KMS-11 (cell line): ENCODE measurements around the gene MRPL22.
"Not testable (repeated sequence)": the region's sequence is repeated elsewhere in the genome, so short reads cannot be mapped to it uniquely, and the experiment has no call there.

Source experiments
- H2AFZ ChIP-seq: fragments of 200-600 bp; sonication (generic); 2 replicates; pipeline ENCODE4 v1.6.1; 2016; ENCODE audit warnings: antibody characterized with exemption, mixed run types, low read depth
- H3K27ac ChIP-seq: fragments of 200-600 bp; sonication (generic); 2 replicates; pipeline ENCODE4 v1.6.1; 2016; ENCODE audit warnings: mild to moderate bottlenecking, mixed run types
- H3K27me3 ChIP-seq: fragments of 200-600 bp; sonication (generic); 2 replicates; pipeline ENCODE4 v1.6.1; 2017; ENCODE audit warnings: mild to moderate bottlenecking, low read depth, mixed run types, moderate library complexity; ENCODE audit not compliant: insufficient read depth
- H3K36me3 ChIP-seq: fragments of 200-600 bp; sonication (generic); 2 replicates; pipeline ENCODE4 v1.6.1; 2017; ENCODE audit warnings: mild to moderate bottlenecking, mixed run types; ENCODE audit not compliant: insufficient read depth
- H3K4me1 ChIP-seq: fragments of 200-600 bp; sonication (generic); 2 replicates; pipeline ENCODE4 v1.6.1; 2016; ENCODE audit warnings: mild to moderate bottlenecking, low read depth, mixed run types; ENCODE audit not compliant: poor library complexity, severe bottlenecking
- H3K4me2 ChIP-seq: fragments of 200-600 bp; sonication (generic); 2 replicates; pipeline ENCODE4 v1.7.0; 2016; ENCODE audit warnings: mild to moderate bottlenecking, mixed run types
- H3K4me3 ChIP-seq: fragments of 200-600 bp; sonication (generic); IDR thresholded peaks from 2 replicates; pipeline ENCODE4 v1.6.1; 2017; ENCODE audit warnings: low read depth, low read length, mixed read lengths; ENCODE audit not compliant: insufficient read depth
- H3K79me2 ChIP-seq: fragments of 200-600 bp; sonication (generic); 2 replicates; pipeline ENCODE4 v1.6.1; 2016; ENCODE audit warnings: low read depth, mixed run types; ENCODE audit not compliant: insufficient read depth
- H3K9ac ChIP-seq: fragments of 200-600 bp; sonication (generic); 2 replicates; pipeline ENCODE4 v1.6.1; 2016; ENCODE audit warnings: mild to moderate bottlenecking, mixed run types
- H4K20me1 ChIP-seq: fragments of 200-600 bp; sonication (generic); 2 replicates; pipeline ENCODE4 v1.6.1; 2016; ENCODE audit warnings: mild to moderate bottlenecking, mixed run types; ENCODE audit not compliant: insufficient read depth
- CTCF ChIP-seq: fragments of 200-600 bp; sonication (generic); conservative IDR thresholded peaks from 2 replicates; pipeline ENCODE4 v1.6.1; 2017; ENCODE audit warnings: low read depth, mild to moderate bottlenecking, antibody characterized with exemption, low read length, moderate library complexity, mixed read lengths

The MRPL22 gene

GRCh38 chr5:155004138-155004744 lies 63.4 kb downstream of the MRPL22 start:
- no peak overlapping the region for H3K4me3 ChIP-seq
- H3K27me3 ChIP-seq, result no peaks in the 10 kb centered on the region
- H3K36me3 ChIP-seq, result no peaks in the 10 kb centered on the region
- no peak overlapping the region for H3K27ac ChIP-seq
- peak; percentile 53; the same call in 1 of the 2 replicates for TF ChIP-seq CTCF
- no peaks in the 10 kb centered on the region for H4K20me1 ChIP-seq
- H2AFZ ChIP-seq, result no peak overlapping the region
- H3K4me1 ChIP-seq, result no peaks in the 10 kb centered on the region
- no peak overlapping the region for H3K9ac ChIP-seq
- no peak overlapping the region for H3K4me2 ChIP-seq
- H3K79me2 ChIP-seq, result no peaks in the 10 kb centered on the region

DNA sequence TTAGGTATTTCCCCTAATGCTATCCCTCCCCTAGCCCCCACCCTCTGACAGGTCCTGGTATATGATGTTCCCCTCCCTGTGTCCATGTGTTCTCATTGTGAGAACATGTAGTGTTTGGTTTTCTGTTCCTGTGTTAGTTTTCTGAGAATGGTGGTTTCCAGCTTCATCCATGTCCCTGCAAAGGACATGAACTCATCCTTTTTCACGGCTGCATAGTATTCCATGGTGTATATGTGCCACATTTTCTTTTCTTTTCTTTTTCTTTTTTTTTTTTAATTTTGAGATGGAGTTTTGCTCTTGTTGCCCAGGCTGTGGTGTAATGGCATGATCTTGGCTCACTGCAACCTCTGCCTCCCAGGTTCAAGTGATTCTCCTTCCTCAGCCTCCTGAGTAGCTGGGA lies 65.4 kb downstream of the MRPL22 start:
- not testable (repeated sequence) for H3K36me3 ChIP-seq, H3K4me3 ChIP-seq, H3K27ac ChIP-seq

DNA sequence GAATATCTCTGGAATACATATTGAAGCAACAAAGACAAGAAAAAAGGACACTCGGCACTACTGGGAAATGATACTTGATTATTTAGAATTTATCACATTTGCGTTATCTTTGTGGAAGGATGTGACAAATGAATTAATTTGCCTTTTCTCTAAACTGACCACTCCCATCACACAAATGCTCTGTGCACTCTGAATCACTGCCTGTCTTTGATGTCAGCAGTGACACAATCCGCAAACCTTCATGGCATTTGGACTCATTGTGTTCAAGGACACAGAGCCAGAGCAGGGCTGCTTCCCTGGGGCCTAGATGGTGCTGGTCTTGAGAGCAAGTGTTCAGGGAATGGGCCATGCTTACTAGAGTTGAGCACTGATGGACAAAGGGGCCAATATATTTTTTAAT lies 67.8 kb downstream of the MRPL22 start:
- no peak overlapping the region for H3K27ac ChIP-seq
- TF ChIP-seq CTCF, result no peak
- H3K4me3 ChIP-seq, result no peak overlapping the region
- H3K79me2 ChIP-seq, result no peaks in the 10 kb centered on the region
- no peaks in the 10 kb centered on the region for H3K27me3 ChIP-seq
- no peaks in the 10 kb centered on the region for H4K20me1 ChIP-seq
- H2AFZ ChIP-seq, result no peak overlapping the region
- H3K9ac ChIP-seq, result no peak overlapping the region
- H3K4me1 ChIP-seq, result no peaks in the 10 kb centered on the region
- no peaks in the 10 kb centered on the region for H3K36me3 ChIP-seq
- H3K4me2 ChIP-seq, result no peak overlapping the region

More for the DNA sequence above, 65.4 kb downstream of the MRPL22 start:
- not testable (repeated sequence) for H3K4me2 ChIP-seq, H3K79me2 ChIP-seq, H2AFZ ChIP-seq, H3K4me1 ChIP-seq, H3K9ac ChIP-seq, H4K20me1 ChIP-seq, H3K27me3 ChIP-seq

DNA sequence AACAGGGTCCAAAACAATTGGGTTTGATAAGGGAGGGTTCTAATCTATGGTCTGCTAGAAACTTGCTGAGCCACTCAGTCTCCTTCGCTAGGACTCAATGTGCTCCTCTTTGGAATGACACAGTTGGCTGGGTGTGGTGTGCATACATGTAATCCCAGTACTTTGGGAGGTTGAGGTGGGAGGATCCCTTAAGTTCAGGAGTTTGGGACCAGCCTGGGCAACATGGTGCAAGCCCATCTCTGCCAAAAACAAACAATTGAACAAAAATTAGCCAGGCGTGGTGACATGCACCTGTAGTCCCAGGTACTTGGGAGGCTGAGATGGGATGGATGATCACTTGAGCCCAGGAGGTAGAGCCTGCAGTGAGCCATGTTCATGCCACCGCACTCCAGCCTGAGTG lies 70.0 kb downstream of the MRPL22 start:
- Histone ChIP-seq H4K20me1 (no peaks in the 10 kb centered on the region), H3K4me2 (no peak overlapping the region), H3K36me3 (no peaks in the 10 kb centered on the region), H3K79me2 (no peaks in the 10 kb centered on the region), H3K4me1 (no peaks in the 10 kb centered on the region), H2AFZ (no peak overlapping the region), H3K9ac (no peak overlapping the region), H3K27me3 (no peaks in the 10 kb centered on the region), H3K4me3 (no peak overlapping the region), H3K27ac (no peak overlapping the region)
- no peak for TF ChIP-seq CTCF

DNA sequence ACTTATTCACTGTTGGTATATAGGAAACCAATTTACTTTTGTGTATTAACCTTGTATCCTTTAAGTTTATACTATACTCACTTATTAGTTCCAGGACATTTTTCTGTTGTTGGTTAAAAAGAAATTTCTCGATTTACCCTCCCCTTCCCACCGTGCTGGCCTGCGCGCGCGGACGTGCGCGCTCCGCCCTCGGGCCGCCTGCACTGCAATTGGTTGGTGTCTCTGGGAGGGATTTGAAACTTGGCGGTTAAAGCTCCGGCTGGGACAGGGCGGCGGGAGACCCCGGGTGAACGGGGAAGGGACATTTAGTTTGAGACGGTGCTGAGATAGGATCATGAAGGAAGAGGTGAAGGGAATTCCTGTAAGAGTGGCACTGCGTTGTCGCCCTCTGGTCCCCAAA lies 72.7 kb downstream of the MRPL22 start, which contains the start of gene KIF4B:
TSS of gene KIF4B (plus strand) at position 230 of the 400 bp plus-strand sequence. CDS start at position 335, 105 bp downstream.
- Histone ChIP-seq H3K27ac (no peak within 1 kb of the TSS), H3K4me1 (no peaks in the 10 kb centered on the region), H4K20me1 (no peaks in the 10 kb centered on the region), H3K4me3 (no peak within 1 kb of the TSS), H3K79me2 (no peaks in the 10 kb centered on the region), H3K36me3 (no peaks in the 10 kb centered on the region), H3K9ac (no peak within 1 kb of the TSS), H3K4me2 (no peak within 1 kb of the TSS), H2AFZ (no peak within 1 kb of the TSS), H3K27me3 (no peaks in the 10 kb centered on the region)
- TF ChIP-seq CTCF, result no peak
